GM19239 (cell line): ENCODE data around the gene THOC3.
"Not testable (repeated sequence)": the region's sequence is repeated elsewhere in the genome, so short reads cannot be mapped to it uniquely, and the experiment has no call there.

ENCODE experiments used
- DNase-seq: peaks from one replicate; pipeline ENCODE4 v3.0.0; 2011; ENCODE audit warnings: low spot score; ENCODE audit not compliant: insufficient read length
- FAIRE-seq: peaks from 2 replicates; lab custom pipeline; 2011; peaks lifted over from hg19 to GRCh38; lab: Jason Lieb, UNC

Gene THOC3, protein sequence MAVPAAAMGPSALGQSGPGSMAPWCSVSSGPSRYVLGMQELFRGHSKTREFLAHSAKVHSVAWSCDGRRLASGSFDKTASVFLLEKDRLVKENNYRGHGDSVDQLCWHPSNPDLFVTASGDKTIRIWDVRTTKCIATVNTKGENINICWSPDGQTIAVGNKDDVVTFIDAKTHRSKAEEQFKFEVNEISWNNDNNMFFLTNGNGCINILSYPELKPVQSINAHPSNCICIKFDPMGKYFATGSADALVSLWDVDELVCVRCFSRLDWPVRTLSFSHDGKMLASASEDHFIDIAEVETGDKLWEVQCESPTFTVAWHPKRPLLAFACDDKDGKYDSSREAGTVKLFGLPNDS

DNA sequence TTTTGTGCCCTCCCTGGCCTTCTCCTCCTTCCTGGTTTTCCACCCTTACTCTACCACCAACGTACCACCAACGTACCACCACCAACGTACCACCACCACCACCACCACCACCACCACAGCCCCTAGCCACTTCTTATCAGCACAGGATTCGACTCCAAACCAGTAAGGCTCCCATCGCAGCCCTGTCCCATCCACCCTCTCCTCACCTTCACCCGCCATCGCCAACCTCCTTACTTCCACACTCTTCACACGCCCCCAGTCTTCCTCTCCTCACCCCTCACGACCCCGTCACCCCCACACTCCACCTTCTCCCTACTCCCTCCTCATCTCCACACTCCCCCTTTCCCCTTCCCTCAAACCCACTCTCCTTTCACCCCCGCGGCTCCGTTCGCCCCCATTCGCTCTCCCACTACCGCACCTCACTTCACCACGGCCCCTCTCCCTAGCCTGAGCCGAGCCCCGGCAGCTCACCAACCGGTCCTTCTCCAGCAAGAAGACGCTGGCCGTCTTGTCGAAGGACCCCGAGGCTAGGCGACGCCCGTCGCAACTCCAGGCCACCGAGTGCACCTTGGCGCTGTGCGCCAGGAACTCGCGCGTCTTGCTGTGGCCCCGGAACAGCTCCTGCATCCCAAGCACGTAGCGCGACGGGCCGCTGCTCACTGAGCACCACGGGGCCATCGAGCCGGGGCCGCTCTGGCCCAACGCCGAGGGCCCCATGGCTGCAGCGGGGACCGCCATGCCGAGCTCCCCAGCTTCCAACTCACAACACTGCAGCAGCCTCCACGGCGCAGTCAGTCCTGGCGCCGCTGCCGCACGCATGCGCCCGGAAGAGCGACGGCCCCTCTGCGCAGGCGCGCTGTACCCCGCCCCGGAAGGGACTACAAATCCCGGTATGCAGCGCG, at the start of gene THOC3:
TSS of gene THOC3 (minus strand) at position 845 of the 902 bp plus-strand sequence. CDS start at position 738, 107 bp downstream.
- DNase-seq, result not testable (repeated sequence)
- peak; percentile 95 for FAIRE-seq

DNA sequence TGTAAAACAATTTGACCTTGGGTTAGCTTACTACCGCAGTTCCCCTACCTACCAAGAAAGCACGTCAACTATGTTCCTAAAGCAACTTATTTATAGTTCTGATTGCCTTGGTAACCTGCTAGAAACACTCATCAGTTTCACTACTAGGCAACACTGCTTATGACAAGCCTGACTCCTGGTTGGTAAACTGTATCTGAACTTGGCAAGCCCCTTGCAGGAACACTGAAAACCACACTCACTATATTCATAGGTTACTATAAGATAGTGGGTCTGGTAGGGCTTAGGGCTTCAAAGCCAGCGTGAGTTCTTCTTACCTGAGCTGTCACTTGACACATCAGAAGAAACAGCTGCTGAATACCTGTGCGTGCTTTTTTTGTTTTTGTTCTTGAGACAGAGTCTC, 49.2 kb upstream of the THOC3 start:
- DNase-seq, FAIRE-seq: not testable (repeated sequence)

DNA sequence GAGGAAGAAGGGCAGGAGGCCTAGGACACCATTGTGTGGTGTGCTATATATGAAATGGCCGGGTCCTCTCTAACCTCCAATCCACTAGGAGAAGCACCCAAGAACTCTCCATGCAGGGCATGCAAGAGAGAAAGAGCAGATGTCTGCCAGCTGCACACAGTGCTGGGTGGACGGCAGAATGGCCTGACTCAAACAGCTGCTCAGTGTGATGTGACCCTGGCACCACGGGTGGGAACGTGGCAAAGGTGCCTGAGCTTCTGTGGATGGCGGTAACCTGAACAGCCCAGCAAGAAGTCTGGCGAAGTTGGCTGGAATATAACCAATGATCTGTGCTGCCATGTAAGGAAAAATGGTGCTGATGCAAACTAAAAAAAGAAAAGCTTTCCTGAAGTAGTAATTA, 46.2 kb upstream of the THOC3 start:
- FAIRE-seq, DNase-seq: not testable (repeated sequence)

DNA sequence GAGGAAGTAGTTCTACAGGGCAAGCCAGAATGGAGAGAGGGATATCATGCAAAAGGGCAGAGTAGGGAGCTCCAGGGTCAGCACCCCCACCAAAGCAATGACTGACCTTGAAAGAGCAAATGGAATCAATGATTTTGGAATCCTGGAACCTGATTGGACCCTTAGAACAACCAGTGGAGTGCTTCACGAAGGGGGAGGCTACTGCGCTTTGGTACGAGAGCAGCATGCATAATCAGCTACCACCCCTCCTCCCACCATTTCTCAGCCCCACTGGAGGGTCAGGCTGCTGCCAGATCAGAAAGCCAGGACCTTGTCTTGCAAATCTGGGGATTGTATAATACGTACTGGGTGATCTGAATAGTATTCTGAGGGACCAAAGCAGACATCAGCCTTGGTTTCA, 43.0 kb upstream of the THOC3 start:
- DNase-seq, FAIRE-seq: not testable (repeated sequence)

DNA sequence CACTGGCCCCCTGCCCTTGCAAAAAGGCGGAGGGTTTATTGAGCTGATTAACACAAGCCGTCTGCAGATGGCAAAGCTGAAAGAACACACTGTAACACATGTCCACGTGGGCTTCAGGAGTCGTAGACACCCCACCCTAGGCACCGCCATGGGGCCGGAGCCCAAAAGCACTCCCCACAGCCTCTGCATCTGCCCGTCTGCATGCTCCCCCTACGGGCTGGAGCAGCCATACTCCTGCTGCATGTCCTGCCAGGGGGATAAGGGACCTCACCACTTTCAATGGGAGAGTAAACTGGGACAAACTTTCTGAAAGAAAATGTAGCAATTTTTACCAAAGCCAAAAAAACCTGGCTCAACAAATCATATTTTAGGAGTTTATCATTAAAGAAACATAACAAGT, 42.1 kb upstream of the THOC3 start:
- FAIRE-seq, DNase-seq: not testable (repeated sequence)

DNA sequence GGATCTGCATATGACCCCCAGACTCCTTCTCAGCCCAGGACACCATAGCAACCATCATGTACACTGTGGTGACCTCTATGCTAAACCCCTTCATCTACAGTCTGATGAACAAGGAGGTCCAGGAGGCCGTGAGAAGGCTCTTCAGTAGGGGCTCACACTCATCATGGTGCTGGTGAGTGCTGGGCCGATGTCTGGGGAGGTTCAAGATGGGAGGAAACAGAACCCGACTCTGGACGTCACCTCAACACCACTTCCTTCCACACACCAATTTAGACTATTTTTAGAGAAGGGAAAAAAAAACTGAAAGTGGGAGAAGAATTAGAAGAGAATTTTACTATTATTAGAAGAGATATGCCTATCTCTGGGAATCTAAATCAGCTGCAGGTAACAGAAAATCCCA, 39.1 kb upstream of the THOC3 start:
- DNase-seq, FAIRE-seq: not testable (repeated sequence)

DNA sequence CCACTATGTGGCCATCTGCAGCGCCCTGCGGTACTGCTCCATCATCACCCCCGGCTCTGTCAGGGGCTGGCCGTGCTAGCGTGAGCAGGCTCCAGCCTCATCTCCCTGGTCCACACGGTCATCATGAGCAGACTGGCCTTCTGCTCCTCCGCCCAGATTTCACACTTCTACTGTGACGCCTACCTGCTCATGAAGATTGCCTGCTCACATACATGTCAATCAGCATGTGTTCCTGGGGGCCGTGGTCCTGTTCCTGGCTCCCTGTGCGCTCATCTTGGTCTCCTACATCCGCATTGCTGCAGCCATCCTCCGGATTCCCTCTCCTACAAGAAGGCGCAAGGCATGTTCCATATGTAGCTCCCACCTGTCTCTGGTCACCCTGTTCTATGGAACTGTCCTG, 38.7 kb upstream of the THOC3 start:
- not testable (repeated sequence) for FAIRE-seq, DNase-seq

DNA sequence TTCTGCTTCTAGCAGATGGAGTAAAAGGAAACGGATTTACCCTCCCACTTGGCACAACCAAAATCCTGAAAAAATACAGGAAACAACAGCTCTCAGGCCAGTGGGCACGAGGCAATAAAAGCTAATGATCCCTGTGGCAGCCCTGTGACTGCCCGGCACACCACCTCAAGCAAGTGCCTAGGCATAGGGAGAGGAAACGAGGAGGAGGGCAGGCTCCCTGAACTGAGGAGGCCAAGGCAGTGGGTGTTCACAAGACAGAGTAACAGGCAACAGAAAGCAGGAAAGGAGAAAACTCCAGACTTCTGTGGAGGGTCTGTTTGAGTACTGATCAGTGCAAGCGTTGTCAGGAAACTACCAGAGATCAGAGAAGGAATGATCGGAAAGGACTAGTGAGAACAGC, 29.9 kb upstream of the THOC3 start:
- FAIRE-seq, DNase-seq: not testable (repeated sequence)

DNA sequence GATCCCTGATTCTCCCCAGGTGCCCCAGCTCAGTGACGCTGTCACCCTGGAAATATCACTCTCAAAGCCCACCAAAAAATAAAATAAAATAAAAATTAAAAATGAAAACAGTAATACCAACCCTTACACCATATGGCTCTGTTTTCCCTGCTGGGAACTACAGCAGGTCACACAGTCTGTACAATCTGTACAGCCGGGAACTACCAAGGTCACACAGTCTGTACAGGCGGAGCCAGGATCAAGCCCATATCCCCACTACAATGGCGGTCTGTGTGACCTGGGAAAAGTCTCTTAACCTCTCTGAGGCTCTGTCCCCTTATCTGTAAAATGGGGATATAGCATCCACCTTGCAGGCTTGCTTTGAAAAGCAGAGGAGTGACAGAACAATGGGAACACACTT, 29.4 kb upstream of the THOC3 start:
- not testable (repeated sequence) for FAIRE-seq, DNase-seq

DNA sequence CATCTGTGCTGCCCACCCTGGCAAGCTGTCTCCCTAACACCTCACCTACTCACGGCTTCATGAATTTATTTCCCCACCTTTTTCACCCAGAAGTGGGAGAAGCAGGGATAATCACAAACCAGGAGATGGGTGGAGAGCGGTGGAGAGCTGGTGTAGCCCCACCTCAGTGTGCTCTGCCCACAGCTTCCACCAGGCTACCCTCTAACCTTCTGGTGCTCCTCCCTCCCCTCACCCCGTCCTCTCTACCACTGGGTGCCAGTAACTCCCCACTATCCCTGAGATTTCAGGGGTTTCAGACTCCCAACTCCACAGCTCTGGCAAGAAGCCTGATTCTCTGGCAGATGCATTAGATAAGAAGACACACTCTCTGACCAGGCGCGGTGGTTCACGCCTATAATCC, 28.7 kb upstream of the THOC3 start:
- not testable (repeated sequence) for FAIRE-seq, DNase-seq

DNA sequence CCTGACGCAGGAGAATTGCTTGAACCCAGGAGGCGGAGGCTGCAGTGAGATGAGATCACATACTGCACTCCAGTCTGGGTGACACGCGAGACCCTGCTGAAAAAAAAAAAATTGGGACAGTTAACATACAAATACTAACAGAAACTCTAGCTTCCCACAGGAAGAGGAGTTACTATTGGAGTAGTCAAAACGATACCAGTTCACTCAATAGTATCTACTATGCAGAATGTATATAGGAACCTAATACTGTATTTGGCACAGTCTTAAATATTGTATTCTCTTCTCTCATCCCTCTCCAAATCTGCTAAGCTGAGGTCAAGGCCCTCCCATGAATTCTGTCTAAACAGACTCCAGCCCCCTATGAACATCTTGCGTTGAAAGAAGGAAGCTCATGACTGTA, 27.4 kb upstream of the THOC3 start:
- not testable (repeated sequence) for FAIRE-seq

DNA sequence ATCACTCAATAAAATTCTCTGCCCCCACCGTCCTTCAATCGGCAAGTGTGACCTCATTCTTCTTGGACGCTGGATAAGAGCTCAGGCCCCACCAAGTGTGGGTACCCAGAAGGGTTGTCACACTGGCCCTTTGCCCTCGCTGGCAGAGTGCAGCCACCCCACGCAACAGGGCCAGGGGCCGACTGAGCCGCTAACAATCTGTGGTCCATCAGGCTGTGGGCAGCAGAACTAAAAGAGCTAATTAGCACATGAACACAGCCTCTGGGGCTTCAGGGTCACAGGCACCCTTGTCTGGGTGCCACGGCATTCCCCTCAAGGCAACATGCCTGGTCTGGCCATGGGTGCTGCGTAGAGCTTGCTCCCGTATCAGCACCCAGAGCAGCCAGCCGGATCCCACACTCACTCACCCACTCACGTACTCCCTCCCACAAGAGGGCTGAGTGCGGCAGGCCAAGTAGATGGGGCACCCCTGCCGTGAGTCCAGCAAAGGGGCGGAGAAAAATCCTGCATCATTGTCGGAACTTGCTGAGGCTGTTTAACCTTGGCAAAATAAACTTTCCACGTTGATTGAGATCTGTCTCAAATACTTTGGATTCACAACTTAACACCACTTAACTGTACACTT, 11.4 kb upstream of the THOC3 start:
- FAIRE-seq, DNase-seq: not testable (repeated sequence)

More for the DNA sequence above, 27.4 kb upstream of the THOC3 start:
- DNase-seq, result not testable (repeated sequence)

DNA sequence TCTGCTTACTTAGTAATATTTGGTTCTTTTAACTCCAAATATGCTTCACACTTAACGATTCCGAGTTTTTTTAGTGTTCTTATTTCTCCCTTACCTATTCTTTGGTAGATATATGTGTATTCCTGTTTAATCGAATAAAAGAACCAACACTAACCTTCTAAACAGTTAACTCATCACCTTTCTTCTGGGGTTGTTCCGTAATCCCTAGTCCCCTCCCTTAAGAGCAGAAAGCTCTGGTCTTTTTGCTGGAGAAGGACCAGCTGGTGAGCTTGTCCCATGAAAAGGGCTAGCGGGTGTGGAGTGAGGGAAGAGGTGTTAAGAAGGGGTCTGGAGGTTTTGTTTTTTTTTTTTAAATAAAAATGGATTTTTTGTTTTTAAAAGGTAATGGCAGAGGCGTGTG, 266 bp upstream of the THOC3 start:
- not testable (repeated sequence) for DNase-seq, FAIRE-seq

DNA sequence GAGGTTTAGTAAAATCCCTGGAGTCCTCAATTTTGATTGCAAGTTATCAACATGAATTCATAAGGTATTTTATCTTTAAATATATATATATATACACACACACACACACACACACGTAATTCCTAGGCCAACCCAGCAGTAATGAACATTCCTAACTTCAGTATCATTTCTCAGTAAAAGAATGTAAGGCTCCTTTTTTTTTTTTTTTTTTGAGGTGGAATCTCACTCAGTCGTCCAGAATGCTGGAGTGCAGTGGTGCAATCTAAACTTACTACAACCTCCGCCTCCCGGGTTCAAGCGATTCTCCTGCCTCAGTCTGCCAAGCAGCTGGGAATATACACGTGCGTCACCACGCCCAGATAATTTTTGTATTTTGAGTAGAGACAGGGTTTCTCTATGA, 5.8 kb downstream of the THOC3 start:
- not testable (repeated sequence) for DNase-seq, FAIRE-seq

DNA sequence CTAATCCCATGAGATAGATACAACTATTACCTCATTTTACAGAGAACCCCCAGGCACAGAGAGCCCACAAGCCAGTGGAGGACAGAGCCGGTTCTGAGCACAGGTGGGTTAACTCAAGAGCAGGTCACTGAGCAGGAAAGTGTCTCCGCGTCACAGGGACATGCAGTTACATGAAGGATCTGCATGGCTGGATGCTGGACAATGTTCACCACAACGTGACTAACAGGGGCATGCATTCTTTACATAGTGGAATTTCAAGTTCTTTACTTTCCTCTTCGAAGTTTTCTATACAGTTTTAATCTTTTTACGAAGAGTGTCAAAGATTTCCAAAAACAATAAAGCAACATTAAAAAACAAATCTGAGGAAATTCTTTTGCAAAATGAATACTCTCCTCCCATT, 7.9 kb downstream of the THOC3 start:
- not testable (repeated sequence) for FAIRE-seq, DNase-seq

DNA sequence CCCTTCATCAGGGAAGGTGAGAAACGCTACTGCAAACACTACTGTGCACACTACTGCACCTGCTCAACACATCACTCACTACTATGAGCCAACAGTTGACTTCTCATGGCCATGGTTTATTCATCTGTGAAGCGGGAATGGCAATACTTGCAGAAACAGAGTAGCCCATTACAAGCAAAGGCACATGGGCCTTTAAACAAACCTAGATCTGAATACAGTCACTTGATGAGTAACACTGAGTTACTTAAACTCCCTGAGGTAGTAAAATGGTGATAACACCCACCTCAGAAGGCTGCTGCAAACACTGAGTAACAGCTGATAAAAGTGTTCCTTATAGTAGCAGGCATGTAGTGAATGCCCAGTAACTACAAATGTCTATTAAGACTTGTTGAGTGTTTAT, 9.6 kb downstream of the THOC3 start:
- DNase-seq, FAIRE-seq: not testable (repeated sequence)

DNA sequence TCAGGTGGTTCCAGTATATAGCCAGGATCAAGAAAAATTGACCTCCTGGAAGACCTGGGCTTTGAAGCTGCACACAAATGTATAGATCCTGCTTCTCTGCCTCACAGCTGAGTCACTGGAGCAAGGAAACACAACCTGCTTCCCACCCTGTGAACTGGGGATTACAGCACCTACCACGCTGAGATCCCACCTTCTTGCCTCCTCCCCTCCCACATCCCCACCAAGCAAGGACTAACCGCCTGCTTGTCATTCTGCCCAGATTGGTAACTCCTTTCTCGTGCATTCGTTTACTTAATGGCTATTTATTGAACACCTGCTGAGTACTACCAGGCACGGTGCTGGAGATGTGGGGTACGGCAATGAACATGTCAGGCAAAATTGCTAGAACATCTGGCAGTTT, 14.0 kb downstream of the THOC3 start:
- FAIRE-seq, DNase-seq: not testable (repeated sequence)

DNA sequence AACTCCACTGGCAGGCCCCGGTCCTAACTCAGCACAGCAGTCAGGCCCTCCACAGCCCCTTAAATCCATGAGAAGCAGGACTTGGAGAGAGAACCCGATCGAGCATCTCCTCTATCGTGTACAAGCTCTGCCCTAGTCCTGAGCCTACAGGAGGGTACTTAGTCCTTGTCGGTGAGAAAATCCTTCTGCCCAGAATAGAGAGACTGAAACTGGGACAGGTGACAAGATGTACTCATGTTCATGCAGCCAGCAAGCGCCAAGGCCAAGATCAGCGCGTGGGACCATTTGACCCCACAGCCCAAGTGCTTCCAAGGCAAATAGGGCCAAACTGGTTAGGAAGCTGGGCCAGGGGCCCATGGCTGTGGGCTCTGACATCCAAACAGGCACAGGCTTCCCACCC, 15.3 kb downstream of the THOC3 start:
- DNase-seq, FAIRE-seq: not testable (repeated sequence)

DNA sequence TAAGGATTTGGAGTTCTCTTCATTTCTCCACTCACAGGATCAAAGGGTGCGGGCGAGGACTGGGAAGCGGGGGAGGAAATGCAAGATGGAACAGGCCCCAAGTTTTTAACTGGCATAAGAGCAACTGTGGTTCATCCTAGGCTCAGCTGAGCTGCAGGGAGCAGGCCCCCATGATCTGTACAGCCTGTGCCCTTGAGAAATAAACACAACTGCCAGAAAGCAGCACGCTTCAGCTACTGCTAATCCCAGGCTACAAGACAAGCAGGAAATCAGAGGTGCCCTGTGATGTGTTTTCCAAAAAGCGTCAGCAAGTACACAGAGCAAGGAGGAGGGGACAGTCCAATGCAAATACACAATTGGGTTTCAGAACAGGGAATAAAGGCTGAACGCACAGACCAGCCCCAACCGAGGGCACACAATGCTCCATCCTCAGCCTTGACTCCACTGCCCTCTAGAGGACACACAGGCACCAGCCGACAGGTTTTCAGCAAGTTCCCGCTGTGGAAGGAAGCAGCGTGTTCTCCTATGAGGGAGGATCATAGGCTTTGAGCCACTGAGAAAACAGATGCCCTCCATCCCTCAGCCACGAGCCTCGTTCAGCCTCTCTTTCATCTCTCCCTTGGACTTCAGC, 16.7 kb downstream of the THOC3 start:
- FAIRE-seq, result peak; percentile 75
- not testable (repeated sequence) for DNase-seq
